Ureter (tissue), 1 donor: ENCODE data around the gene ARL4A. TPM values are rescaled to one million over a fixed set of nuclear protein-coding genes. Genes with fewer than 3 reads are reported as not detected.
"Not testable (repeated sequence)": the region's sequence is repeated elsewhere in the genome, so short reads cannot be mapped to it uniquely, and the experiment has no call there.

Source experiments
- DNase-seq: peaks from one replicate; pipeline ENCODE4 v3.0.0-alpha.2; 2020; ENCODE audit warnings: low spot score
- total RNA-seq: library from RNA; stranded (reverse); gene quantifications from one replicate; pipeline ENCODE4 v1.2.4, GENCODE V29; 2023
- donor health status: DM: yes; HTN: yes; CAD: no.

ARL4A gene
- total RNA-seq, 1 donor from 2014 or later = 22.6 TPM

GRCh38 chr7:12670000-12670729 lies 17.3 kb upstream of the ARL4A start:
- DNase-seq = no peak

DNA sequence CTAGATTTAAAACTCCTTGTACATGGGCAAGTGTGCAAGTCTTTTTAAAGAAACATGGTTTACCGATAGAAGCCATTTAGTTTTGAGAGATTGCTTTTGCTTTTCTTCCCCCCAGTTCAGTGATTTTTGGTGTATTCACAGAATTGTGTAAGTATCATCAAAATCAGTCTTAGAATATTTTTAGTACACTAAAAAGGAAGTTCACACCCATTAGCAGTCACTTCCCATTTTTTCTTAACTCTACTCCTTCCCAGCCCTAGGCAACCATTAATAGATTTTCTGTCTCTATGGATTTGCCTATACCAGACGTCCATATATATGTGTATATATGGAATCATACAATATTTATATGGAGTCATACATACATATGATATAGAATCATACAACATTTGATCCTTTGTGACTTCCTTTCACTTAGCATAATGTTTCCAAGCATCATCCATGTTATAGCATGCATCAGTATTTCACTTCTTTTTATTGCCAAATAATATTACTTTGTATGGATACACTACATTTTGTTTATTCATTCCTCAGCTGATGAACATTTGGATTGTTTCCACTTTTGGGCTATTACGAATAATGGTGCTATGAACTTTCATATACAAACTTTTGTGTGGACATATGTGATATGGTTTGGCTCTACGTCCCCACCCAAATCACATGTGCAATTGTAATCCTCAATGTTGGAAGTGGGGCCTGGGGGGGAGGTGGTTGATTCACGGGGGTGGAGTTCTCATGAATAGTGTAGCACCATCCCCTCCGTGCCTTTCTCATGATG lies 16.5 kb upstream of the ARL4A start:
- no peak for DNase-seq

DNA sequence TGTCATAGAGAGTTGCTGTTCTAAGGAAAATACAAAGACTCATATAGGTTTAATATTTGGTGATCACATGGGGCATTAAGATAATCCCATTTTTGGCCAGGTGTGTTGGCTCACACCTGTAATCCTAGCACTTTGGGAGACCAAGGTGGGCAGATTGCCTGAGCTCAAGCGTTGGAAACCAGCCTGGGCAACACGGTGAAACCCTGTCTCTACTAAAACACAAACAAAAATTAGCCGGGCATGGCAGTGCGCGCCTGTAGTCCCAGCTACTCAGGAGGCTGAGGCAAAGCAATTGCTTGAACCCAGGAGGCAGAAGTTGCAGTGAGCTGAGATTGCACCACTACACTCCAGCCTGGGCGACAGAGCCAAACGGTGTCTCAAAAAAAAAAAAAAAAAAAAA lies 14.0 kb upstream of the ARL4A start:
- not testable (repeated sequence) for DNase-seq

DNA sequence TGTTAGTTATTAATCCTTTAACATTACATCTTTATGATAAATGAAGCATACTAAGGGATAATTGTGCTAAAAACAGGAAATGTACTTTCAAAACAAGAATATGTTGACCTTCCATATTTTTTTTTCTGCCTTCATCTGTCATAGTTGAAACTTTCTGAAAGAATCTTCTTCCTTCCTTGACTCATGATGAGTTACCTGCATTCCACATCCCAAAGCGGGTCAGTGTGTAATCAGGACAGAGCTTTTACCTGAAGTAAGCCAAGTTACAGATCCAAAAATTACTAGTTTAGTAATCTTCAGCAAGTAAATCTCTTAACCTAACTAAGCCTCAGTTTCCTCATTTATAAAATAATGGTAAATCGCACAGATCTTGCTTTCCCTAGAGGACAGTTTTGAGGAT lies 13.4 kb upstream of the ARL4A start:
- no peak for DNase-seq

GRCh38 chr7:12674861-12675260 lies 12.6 kb upstream of the ARL4A start:
- DNase-seq = no peak

- DNase-seq = no peak
Observed at GRCh38 chr7:12683678-12684585, 3.5 kb upstream of the ARL4A start.

GRCh38 chr7:12684733-12685132 lies 2.7 kb upstream of the ARL4A start:
- no peak for DNase-seq

DNA sequence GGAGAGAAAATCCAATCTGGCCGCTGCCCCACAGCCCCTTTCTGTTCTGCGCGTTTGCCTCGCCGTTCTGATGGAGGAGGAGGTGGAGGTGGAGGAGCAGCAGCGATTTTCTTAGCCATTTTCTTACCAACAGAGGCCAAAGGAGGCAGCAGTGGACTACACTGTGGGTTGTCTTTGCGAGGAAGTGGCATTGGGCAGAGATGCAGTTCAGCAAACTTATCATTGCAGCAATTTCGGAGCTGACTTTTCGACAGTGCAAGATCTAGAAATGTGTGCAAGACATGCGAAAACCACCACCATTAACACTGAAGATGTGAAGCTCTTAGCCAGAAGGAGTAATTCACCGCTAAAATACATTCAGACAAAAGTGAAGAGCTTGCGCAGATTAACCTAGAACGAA lies 1.9 kb upstream of the ARL4A start:
- no peak for DNase-seq

- peak; percentile 93 for DNase-seq
Observed at GRCh38 chr7:12686234-12686890, 1.1 kb upstream of the ARL4A start.

GRCh38 chr7:12687718-12688171 lies 312 bp downstream of the ARL4A start:
- DNase-seq = no peak

GRCh38 chr7:12688485-12689170 lies 1.2 kb downstream of the ARL4A start:
- not testable (repeated sequence) for DNase-seq

DNA sequence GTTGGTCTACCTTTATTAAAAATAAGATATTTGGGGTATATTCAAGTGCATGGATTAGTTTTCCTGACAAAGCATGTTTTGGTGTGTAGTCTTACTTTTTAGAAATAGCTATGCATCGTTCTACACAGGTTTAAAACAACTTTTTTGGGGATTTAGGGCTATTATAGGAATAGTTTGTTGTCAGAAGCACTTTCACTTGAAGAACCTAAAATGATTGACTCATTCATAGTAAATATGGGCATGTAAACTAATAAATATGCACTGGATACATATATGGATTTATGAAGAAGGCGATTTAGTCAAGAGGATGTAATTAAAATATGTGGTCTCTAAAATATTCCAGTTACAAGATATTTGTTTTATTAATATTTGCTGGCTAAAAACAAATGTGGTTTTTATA lies 2.0 kb downstream of the ARL4A start:
- DNase-seq = no peak

DNA sequence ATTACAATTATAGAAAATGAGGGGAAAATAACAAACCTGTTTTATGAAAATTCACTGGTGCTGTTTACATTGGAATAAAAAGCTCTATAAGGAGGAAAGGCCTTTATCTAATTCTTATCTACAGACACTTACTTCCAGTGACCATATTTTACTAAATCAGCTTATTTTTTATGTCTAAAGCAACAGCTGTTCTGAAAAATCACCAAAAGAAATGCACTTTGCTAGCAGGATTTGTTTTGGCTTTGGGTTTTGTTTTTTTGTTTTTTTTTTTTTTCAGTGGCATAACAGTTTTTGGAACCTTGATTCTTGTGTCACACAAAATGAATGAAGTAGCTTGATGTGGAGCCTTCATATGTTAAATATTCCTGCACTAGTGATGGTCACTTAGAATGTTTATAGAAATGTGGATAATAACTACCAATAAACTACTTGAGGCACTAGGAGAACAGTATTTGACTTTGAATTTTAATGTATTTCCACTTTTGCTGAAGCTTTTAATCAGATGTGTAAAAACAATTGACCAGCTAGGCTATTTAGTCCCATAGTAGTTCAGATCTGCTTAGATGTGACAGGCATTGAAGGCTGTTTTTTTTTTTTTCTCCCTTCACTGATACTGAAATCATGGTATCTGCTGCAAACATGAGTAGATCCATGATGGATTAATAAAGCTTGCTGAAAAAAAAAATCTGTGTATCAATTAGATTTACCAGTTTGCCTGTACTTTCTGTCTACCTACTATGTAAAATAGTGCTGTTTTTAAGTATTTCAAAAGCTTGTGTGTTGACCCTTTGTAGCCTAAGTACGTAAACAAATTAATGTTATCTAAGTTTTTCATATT lies 2.8 kb downstream of the ARL4A start:
- DNase-seq = no peak

DNA sequence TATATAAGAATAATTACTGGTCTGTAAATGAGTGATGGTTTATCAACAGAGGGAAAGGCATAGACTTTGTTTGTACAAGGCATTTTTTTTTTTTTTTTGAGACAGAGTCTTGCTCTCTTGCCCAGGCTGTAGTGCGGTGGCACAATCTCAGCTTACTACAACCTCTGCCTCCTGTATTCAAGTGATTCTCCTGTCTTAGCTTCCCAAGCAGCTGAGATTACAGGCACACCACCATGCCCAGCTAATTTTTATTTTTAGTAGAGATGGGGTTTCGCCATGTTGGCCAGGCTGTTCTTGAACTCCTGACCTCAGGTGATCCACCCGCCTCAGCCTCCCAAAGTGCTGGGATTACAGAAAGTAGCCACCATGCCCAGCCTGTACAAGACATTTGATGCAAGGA lies 4.0 kb downstream of the ARL4A start:
- not testable (repeated sequence) for DNase-seq

GRCh38 chr7:12692035-12692434 lies 4.6 kb downstream of the ARL4A start:
- no peak for DNase-seq

GRCh38 chr7:12692479-12693259 lies 5.2 kb downstream of the ARL4A start:
- DNase-seq = no peak

- DNase-seq = no peak
Observed at GRCh38 chr7:12694817-12695216, 7.4 kb downstream of the ARL4A start.

GRCh38 chr7:12695965-12696364 lies 8.5 kb downstream of the ARL4A start:
- no peak for DNase-seq

GRCh38 chr7:12699299-12699698 lies 11.9 kb downstream of the ARL4A start:
- no peak for DNase-seq
